Activated CD4-positive, alpha-beta T cell treated with anti-CD3 and anti-CD28 coated beads, Interleukin-2, amount 10 ng/mL, durations not matched to agents 24 days and 14 days (primary cell): ENCODE measurements around the gene CRAMP1. TPM values are rescaled to one million over a fixed set of nuclear protein-coding genes. Genes with fewer than 3 reads are reported as not detected.

ENCODE experiments used
- DNase-seq: peaks from one replicate; pipeline ENCODE4 v3.0.0; 2022
- H3K27ac Mint-ChIP-seq: one replicate; pipeline ENCODE4 v1.8.0; 2022; ENCODE audit warnings: mild to moderate bottlenecking, mixed read lengths
- H3K27me3 Mint-ChIP-seq: one replicate; pipeline ENCODE4 v1.8.0; 2022; ENCODE audit warnings: mixed read lengths
- H3K36me3 Mint-ChIP-seq: one replicate; pipeline ENCODE4 v1.8.0; 2022; ENCODE audit warnings: low read depth, mild to moderate bottlenecking, mixed read lengths
- H3K4me1 Mint-ChIP-seq: one replicate; pipeline ENCODE4 v1.8.0; 2021; ENCODE audit warnings: mixed read lengths
- H3K4me3 Mint-ChIP-seq: one replicate; pipeline ENCODE4 v1.8.0; 2022; ENCODE audit warnings: mild to moderate bottlenecking, moderate library complexity, mixed read lengths
- H3K9me3 Mint-ChIP-seq: one replicate; pipeline ENCODE4 v1.8.0; 2021; ENCODE audit warnings: mixed read lengths
- intact Hi-C: fragments of 100-400 bp; cut with micrococcal nuclease; formaldehyde crosslinking; loops from one replicate; pipeline ENCODE4 v1.15.1; 2023
- total RNA-seq: library from RNA; stranded (reverse); gene quantifications from 2 replicates; pipeline ENCODE4 v1.2.3, GENCODE V29; 2022

CRAMP1 gene
- total RNA-seq, 1 donor from 2014 or later: 36.7 TPM

DNA sequence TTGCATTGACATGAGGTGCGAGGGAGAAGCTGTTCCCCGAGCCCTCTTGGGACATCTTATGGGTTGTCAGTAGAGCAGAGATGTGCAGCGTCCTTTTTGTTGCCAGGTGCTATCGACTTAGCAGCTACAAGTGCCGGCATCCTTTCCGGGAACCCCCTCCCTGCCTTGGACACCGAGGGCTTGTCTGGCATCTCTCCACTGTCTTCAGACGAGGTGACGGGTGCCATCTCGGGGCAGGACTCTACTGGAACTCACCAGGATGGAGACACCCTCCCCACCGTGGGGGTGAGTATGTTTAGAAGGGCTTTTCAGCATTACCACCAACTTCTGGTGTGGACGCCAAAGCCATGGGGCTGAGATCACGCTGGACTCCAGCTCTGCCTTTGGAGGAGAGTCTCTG, 54.2 kb downstream of the CRAMP1 start:
- H3K9me3 Mint-ChIP-seq: no peaks in the 10 kb centered on the region
- no peak overlapping the region for H3K27ac Mint-ChIP-seq
- no peaks in the 10 kb centered on the region for H3K27me3 Mint-ChIP-seq
- intact Hi-C loops: no loop called here
- H3K36me3 Mint-ChIP-seq: peaks cover 66% of the 10 kb centered on the region
- no peak overlapping the region for H3K4me3 Mint-ChIP-seq
- no peaks in the 10 kb centered on the region for H3K4me1 Mint-ChIP-seq
- no peak for DNase-seq

DNA sequence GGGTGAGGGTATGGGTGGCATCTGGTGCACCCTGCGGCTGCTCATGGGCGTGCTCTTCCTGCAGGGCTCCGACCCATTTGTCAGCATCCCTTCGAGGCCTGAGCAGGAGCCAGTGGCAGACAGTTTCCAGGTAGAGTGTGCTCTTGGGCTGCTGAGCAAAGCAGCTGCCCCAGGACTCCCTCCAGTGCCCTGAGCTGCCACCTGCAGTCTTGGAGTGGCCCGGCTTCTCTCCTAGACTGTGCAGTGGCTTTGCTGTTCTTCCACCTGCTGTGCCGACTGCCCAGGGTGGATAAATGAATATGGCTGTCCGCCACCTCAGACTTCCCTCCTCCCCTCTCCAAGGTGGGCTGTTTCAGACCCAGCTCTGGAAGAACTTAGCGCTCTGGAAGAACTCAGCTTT, 55.1 kb downstream of the CRAMP1 start:
- DNase-seq: no peak
- no peak overlapping the region for H3K27ac Mint-ChIP-seq
- peaks cover 67% of the 10 kb centered on the region for H3K36me3 Mint-ChIP-seq
- H3K9me3 Mint-ChIP-seq: no peaks in the 10 kb centered on the region
- H3K27me3 Mint-ChIP-seq: no peaks in the 10 kb centered on the region
- intact Hi-C loops: no loop called here
- no peak overlapping the region for H3K4me3 Mint-ChIP-seq
- no peaks in the 10 kb centered on the region for H3K4me1 Mint-ChIP-seq

DNA sequence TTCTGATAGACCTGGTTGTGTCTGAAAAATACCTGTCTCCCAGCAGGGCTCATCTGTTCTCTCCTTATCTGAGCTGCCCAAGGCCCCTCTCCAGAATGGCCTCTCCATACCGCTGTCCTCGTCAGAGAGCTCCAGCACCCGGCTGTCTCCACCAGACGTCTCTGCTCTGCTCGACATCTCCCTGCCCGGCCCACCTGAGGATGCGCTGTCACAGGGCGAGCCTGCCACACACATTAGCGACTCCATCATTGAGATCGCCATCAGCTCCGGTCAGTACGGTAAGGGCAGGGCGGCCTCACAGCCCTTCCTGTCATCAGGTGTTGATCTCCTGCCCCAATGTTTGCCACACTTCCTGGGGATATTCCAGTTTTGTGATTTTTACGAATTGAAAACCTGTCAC, 55.8 kb downstream of the CRAMP1 start:
- Mint-ChIP-seq H3K9me3 (no peaks in the 10 kb centered on the region), H3K27ac (no peak overlapping the region), H3K4me3 (no peak overlapping the region), H3K27me3 (no peaks in the 10 kb centered on the region), H3K4me1 (no peaks in the 10 kb centered on the region), H3K36me3 (peaks cover 66% of the 10 kb centered on the region)
- DNase-seq: no peak
- intact Hi-C loops: no loop called here

DNA sequence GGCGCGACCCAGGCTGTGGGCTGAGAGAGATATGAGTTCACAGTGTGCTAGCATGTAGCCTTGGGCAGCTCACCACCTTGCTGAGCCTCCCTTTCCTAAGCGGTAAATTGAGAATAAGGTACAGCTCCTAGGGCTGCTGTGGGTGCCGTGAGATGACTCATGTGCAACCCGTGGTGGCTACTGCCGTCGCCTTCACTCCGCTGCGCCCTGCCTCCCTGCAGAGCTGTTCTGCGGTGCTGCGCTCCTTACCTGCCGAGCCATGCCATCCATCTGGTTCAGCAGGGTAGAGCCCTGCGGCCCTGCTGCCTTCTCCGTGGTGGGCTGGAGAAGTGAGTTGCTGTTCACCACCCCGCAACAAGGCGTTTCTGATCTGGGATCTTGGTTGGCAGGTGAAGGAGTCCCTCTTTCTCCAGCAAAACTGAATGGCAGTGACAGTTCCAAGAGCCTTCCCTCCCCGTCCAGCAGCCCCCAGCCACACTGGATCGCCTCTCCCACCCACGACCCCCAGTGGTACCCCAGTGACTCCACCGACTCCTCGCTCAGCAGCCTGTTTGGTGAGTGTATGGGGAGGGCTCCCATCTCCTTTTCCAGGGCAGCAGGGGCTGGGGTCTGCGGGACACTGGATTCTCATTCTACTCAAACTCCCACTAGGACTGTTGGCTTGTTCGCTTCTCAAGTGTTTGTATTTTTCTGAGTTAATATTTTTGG, 56.6 kb downstream of the CRAMP1 start:
- intact Hi-C loops: no loop called here
- Mint-ChIP-seq H3K36me3 (peaks cover 68% of the 10 kb centered on the region), H3K9me3 (no peaks in the 10 kb centered on the region), H3K4me3 (no peak overlapping the region), H3K4me1 (no peaks in the 10 kb centered on the region), H3K27me3 (no peaks in the 10 kb centered on the region), H3K27ac (no peak overlapping the region)
- DNase-seq: no peak

DNA sequence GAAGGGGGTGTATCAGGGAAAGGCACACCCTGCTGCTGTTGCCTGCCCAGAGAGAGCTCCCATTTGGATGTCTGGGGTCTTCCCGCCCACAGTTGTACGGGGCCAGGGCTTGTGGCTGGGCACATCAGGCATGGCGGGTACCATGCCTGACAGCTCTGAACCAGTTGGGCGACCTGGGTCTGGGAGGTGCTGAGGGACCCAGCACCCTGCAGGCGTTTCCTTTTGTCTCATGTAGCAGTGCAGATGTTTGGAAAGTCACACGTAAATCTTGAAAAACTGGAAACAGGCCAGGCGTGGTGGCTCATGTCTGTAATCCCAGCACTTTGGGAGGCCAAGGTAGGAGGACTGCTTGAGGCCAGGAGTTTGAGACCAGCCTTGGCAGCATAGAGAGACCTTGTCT, 57.5 kb downstream of the CRAMP1 start:
- no peak overlapping the region for H3K27ac Mint-ChIP-seq
- intact Hi-C loops: no loop called here
- no peaks in the 10 kb centered on the region for H3K9me3 Mint-ChIP-seq
- H3K27me3 Mint-ChIP-seq: no peaks in the 10 kb centered on the region
- no peak for DNase-seq
- peaks cover 70% of the 10 kb centered on the region for H3K36me3 Mint-ChIP-seq
- no peaks in the 10 kb centered on the region for H3K4me1 Mint-ChIP-seq
- no peak overlapping the region for H3K4me3 Mint-ChIP-seq

DNA sequence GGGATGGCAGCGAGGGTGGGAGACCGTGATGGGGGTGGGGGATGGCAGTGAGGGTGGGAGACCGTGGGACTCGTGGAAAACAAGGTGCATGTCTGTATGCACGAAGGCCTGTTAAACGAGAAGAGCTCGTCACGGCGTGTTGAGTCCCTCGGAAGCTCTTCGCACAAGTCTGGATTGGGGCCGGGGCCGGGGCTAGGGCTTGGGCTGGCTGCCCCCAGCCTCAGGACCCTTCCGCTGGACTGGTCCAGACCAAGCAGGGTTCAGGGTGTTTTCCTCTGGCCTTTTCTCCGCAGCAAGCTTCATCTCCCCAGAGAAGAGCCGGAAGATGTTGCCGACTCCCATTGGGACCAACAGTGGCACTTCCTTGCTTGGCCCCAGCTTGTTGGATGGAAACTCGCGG, 58.2 kb downstream of the CRAMP1 start:
- no peaks in the 10 kb centered on the region for H3K9me3 Mint-ChIP-seq
- no peak for DNase-seq
- H3K27me3 Mint-ChIP-seq: no peaks in the 10 kb centered on the region
- peaks cover 71% of the 10 kb centered on the region for H3K36me3 Mint-ChIP-seq
- no peak overlapping the region for H3K27ac Mint-ChIP-seq
- H3K4me3 Mint-ChIP-seq: no peak overlapping the region
- no peaks in the 10 kb centered on the region for H3K4me1 Mint-ChIP-seq
- intact Hi-C loops: no loop called here

DNA sequence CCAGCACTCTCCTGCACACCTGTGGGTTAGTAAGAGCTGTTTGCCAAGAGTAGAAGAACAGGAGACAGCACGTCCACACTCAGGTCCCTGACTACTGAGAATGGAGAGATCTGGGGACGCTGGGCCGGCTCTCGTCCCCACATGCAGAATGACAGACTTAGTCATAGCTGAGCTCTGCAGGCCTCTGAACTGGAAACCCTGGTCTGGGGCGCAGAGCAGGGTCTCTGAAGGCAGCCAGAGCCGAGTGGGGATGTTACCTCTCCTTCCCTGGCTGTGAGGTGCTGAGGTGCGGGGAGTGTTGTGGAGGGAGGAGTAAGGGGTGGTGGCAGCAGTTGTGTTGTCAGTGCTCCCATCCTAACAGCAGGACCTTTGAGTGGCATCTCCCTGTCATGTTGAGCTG, 58.7 kb downstream of the CRAMP1 start:
- Mint-ChIP-seq H3K4me3 (no peak overlapping the region), H3K36me3 (peaks cover 73% of the 10 kb centered on the region), H3K27ac (no peak overlapping the region), H3K4me1 (no peaks in the 10 kb centered on the region), H3K9me3 (no peaks in the 10 kb centered on the region), H3K27me3 (no peaks in the 10 kb centered on the region)
- DNase-seq: no peak
- intact Hi-C loops: no loop called here

DNA sequence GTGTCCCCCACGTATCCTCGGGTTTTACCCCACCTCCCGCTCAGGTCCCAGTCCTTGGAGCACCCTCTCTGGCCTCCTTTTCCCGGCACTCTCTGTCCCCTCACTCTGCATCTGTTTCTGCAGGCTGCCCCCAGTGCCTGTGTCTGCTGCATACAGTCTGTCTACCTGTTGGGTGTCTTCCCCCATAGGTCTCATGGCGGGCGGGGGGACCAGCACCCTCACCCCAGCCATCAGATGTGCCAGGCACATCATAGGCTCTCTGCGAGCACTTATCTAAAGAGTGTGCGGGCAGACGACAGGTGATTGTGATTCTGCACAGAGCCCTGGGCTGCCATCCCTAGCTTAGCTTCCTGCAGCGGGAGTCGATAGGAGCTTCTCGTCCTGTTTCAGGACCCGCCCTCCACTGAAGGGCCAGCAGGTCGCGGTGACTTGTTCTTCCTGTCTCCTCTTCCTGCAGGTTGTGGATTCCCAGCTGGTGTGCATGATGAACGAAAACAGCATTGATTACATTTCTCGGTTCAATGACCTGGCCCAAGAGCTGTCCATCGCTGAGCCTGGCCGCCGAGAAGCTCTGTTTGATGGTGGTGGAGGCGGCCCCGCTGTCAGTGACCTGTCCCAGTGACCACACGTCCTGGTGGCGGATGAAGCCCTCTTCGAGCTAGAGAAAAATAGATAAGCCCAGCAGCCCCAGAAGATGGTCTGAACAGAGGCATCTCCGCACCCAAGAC, 61.4 kb downstream of the CRAMP1 start:
- H3K4me3 Mint-ChIP-seq: no peak overlapping the region
- H3K9me3 Mint-ChIP-seq: no peaks in the 10 kb centered on the region
- H3K4me1 Mint-ChIP-seq: peaks cover 10% of the 10 kb centered on the region
- no peak for DNase-seq
- H3K27me3 Mint-ChIP-seq: no peaks in the 10 kb centered on the region
- H3K36me3 Mint-ChIP-seq: peaks cover 59% of the 10 kb centered on the region
- H3K27ac Mint-ChIP-seq: no peak overlapping the region
- intact Hi-C loops: no loop called here

DNA sequence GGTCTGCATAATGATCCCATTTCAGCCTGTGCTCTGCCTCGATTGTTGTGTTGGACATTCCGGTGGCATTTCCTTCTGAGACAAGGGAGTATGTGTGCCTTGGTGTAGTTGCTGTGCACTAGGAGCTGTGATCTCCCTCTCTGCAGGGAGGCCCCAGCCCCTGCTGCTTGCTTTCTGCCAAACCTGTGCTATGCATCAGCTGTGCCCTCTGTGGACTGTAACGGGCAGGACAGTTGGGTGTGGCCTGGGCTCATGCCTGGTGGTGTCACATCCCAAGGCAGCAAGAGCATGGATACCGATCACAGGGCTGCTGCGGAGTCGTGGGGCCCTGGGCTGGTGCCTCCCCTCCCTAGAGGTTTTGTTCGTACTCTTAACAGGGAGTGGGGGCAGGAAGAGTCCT, 62.1 kb downstream of the CRAMP1 start:
- peaks cover 16% of the 10 kb centered on the region for H3K4me1 Mint-ChIP-seq

DNA sequence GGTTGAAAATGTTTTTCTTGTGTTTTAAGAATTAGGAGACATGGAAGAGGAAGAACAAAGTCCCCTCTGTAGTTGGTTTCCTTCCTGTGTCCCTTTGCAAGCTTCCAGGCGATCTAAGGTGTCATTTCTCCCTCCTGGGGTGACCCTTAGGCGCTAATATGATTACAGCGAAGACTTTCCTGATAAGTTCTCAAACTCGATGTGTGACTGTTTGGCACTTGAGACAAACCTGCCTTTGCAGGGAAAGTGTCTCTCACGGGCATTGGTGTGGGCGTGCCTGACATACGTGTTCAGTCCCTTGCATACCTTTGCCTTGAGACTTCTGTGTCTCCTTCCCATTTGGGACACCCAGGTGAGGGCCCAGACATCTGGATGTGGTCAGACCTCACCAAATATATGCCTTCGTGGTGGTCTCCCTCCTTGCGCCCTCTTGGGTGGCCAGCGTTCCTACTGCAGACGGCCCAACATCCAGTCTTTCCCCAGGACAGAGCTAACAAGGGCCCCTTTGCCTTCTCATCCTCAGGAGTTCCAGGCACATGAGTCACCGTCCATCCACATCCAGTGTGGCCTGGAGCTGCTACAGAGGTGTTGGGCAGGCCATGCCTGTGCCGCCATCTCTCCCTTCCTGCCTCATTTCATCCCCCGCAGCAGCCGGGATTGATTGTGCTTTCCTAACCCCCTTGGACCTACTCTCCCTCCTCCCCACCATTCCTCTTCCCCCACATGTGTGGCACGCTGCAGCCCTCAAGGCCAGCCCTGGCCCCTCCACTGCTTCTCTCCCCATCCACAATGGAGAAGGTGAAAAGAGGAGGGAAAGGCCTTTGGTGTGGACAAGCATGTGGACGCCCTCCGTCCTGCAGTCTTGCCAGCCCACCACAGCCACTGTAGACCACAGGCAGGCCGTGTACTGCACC, 62.8 kb downstream of the CRAMP1 start:
- Mint-ChIP-seq H3K36me3 (peaks cover 53% of the 10 kb centered on the region), H3K9me3 (no peaks in the 10 kb centered on the region), H3K27ac (no peak overlapping the region), H3K27me3 (no peaks in the 10 kb centered on the region), H3K4me3 (no peak overlapping the region), H3K4me1 (peaks cover 18% of the 10 kb centered on the region)
- no peak for DNase-seq
- intact Hi-C loops: no loop called here

More for the DNA sequence above, 62.1 kb downstream of the CRAMP1 start:
- intact Hi-C loops: no loop called here
- H3K27ac Mint-ChIP-seq: no peak overlapping the region
- DNase-seq: no peak
- no peaks in the 10 kb centered on the region for H3K27me3 Mint-ChIP-seq
- H3K36me3 Mint-ChIP-seq: peaks cover 60% of the 10 kb centered on the region
- no peaks in the 10 kb centered on the region for H3K9me3 Mint-ChIP-seq
- no peak overlapping the region for H3K4me3 Mint-ChIP-seq

DNA sequence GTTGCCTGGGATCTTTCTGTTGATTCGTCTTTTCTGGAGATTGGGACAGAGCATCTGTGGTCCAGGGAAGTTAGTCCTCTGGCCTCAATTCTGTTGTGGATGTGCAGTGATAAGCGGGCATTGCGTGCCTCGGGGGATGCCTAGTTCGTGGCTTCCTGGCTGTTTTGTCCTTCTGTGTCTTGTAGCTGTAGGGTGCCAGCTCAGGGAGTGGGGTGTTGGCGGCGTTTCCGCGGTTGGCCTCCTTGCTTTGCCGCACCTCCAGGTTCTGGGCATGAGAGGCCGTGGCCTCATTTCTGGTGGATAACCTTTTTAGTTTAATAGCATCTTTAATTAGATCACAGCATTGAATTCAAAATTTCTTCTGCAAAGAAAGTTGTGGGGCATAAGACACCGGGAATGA, 64.5 kb downstream of the CRAMP1 start:
- H3K4me3 Mint-ChIP-seq: peak overlapping the region; percentile 51
- intact Hi-C loops: loop anchor here (2.0 kb wide), 1 partner anchor 94 kb away; the partner anchor contains the start of gene NME3
- H3K27me3 Mint-ChIP-seq: no peaks in the 10 kb centered on the region
- DNase-seq: no peak
- H3K36me3 Mint-ChIP-seq: peaks cover 51% of the 10 kb centered on the region
- H3K4me1 Mint-ChIP-seq: peaks cover 32% of the 10 kb centered on the region
- no peak overlapping the region for H3K27ac Mint-ChIP-seq
- no peaks in the 10 kb centered on the region for H3K9me3 Mint-ChIP-seq

DNA sequence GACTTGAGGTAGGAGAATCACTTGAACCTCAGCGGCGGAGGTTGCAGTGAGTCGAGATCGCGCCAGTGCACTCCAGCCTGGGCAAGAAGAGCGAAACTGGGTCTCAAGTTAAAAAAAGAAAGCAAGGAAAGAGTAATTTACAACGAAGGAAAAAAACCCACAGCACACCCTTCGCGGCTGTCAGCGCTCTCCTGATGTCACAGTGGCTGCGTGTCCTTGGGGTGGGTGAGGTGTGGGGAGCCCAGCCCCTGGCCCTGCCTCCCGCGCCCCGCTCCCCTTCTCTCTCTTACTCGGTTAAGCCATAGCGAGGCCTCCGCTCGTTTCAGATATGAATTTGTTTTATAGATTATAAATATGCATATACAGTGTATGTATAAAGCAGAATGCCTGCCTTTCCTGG, 65.2 kb downstream of the CRAMP1 start:
- H3K9me3 Mint-ChIP-seq: no peaks in the 10 kb centered on the region
- intact Hi-C loops: loop anchor here (2.0 kb wide), 1 partner anchor 93 kb away; the partner anchor contains the start of gene NME3
- H3K27ac Mint-ChIP-seq: no peak overlapping the region
- peaks cover 47% of the 10 kb centered on the region for H3K36me3 Mint-ChIP-seq
- DNase-seq: no peak
- H3K4me1 Mint-ChIP-seq: peaks cover 34% of the 10 kb centered on the region
- H3K27me3 Mint-ChIP-seq: no peaks in the 10 kb centered on the region
- peak overlapping the region; percentile 51 for H3K4me3 Mint-ChIP-seq

DNA sequence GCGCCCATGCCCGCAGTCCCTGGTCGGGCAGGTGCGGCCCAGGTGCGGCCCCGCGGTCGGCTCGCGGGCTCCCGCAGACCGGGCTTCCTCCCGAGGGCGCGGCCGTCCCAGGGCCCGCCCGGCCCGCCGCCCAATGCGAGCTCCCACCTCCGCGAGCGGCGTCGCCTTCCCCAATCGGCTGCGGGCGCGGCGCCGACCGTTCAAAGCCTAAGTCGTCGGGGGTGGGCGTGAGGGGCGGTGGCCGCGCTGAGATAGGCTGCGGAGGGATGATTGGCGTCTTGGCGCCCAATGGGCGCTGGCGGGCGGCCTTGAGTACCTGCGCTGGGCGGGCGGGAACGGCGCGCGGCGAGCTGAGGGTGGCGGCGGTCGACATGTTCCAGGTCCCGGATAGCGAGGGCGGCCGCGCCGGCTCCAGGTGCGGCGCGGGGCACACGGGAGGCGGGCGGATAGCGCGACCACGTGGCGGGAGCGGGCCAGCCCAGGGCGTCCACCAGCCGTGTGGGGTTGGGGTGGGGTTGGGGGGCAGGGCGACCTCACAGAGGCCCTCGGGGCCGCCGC, 65.9 kb downstream of the CRAMP1 start, which contains the start of gene JPT2:
JPT2 (plus strand) TSS at position 338 of the 558 bp plus-strand sequence; CDS start at position 372, 34 bp downstream.
- H3K4me1 Mint-ChIP-seq: peaks cover 34% of the 10 kb centered on the region
- peak within 1 kb of the TSS; percentile 93 for H3K27ac Mint-ChIP-seq
- no peaks in the 10 kb centered on the region for H3K9me3 Mint-ChIP-seq
- no peaks in the 10 kb centered on the region for H3K27me3 Mint-ChIP-seq
- H3K36me3 Mint-ChIP-seq: peaks cover 42% of the 10 kb centered on the region
- DNase-seq: peak; percentile 99
- intact Hi-C loops: loop anchor here (1.0 to 2.0 kb wide), 3 partner anchors 28 to 93 kb away; partner anchors contain the start of genes CRAMP1, IFT140, MAPK8IP3 and NME3
- H3K4me3 Mint-ChIP-seq: peak within 1 kb of the TSS; percentile 95
